ENCODE data around the gene DLL3.

GRCh38 chr19:39470724-39471339, 27.9 kb upstream of the DLL3 start:
- TF ChIP-seq CTCF (IDR thresholded peaks at IDR 0.05; ENCODE audit: low read length): no peak
- no peak for TF ChIP-seq EZH2 (IDR thresholded peaks at IDR 0.05; ENCODE audit: borderline replicate concordance, low read length)

Data from OCI-LY1 (cell line).